ENCODE measurements around the gene SLFN11. TPM values are rescaled to one million over a fixed set of nuclear protein-coding genes. Genes with fewer than 3 reads are reported as not detected.
"Not testable (repeated sequence)": the region's sequence is repeated elsewhere in the genome, so short reads cannot be mapped to it uniquely, and the experiment has no call there.

The SLFN11 gene
- total RNA-seq, 1 experiment from 2014 or later, result 0.26 TPM

GRCh38 chr17:35312346-35312745, 61.1 kb downstream of the SLFN11 start:
- DNase-seq (ENCODE audit: low spot score) (no peak), ATAC-seq (no peak)
- peaks cover 49% of the 10 kb centered on the region for H3K27me3 Mint-ChIP-seq (ENCODE audit: low read depth)
- peaks cover 22% of the 10 kb centered on the region for H3K9me3 Mint-ChIP-seq
- CTCF ChIA-PET, result interaction anchor here (0.7 to 4.5 kb wide), 23 partner anchors 22 to 435 kb away, joined by 3 to 71 read pairs (median 7); partner anchors contain the start of genes SLFN11, SLFN12L and SLFN13
- no peak overlapping the region for H3K4me3 Mint-ChIP-seq
- H3K4me1 Mint-ChIP-seq, result peaks cover 34% of the 10 kb centered on the region
- POLR2A ChIA-PET, result interaction anchor here (1.6 kb wide), 1 partner anchor 136 kb away, joined by 9 read pairs; the partner anchor contains the start of gene SLFN13
- H3K27ac Mint-ChIP-seq, result no peak overlapping the region
- H3K36me3 Mint-ChIP-seq, result no peaks in the 10 kb centered on the region; the same call in 1 of the 2 replicates
- no peak for TF ChIP-seq ETV6 (CRISPR knock-in tag; IDR thresholded peaks at IDR 0.05)
- TF ChIP-seq ARID4B (CRISPR knock-in tag; IDR thresholded peaks at IDR 0.05; ENCODE audit: borderline replicate concordance), result no peak
- TF ChIP-seq FOXJ3 (CRISPR knock-in tag; IDR thresholded peaks at IDR 0.05; ENCODE audit: borderline replicate concordance), result no peak
- no peak for TF ChIP-seq ZMAT4 (CRISPR knock-in tag; IDR thresholded peaks at IDR 0.05)
- no peak for TF ChIP-seq ATF6 (CRISPR knock-in tag; IDR thresholded peaks at IDR 0.05)
- no peak for TF ChIP-seq ATF2 (CRISPR knock-in tag; IDR thresholded peaks at IDR 0.05; ENCODE audit: borderline replicate concordance, low read depth)
- TF ChIP-seq RORB (CRISPR knock-in tag; IDR thresholded peaks at IDR 0.05), result no peak
- no peak for TF ChIP-seq E2F1 (CRISPR knock-in tag; IDR thresholded peaks at IDR 0.05)
- TF ChIP-seq ATF3 (CRISPR knock-in tag; conservative IDR thresholded peaks at IDR 0.05), result no peak
- no peak for TF ChIP-seq ZNF396 (CRISPR knock-in tag; IDR thresholded peaks at IDR 0.05; ENCODE audit: borderline replicate concordance)

- ATAC-seq, CTCF ChIA-PET, H3K27ac Mint-ChIP-seq: not testable (repeated sequence)
These were observed 64.1 kb downstream of the SLFN11 start for GRCh38 chr17:35309345-35309744.

More at GRCh38 chr17:35309345-35309744, 64.1 kb downstream of the SLFN11 start:
- peaks cover 19% of the 10 kb centered on the region for H3K4me1 Mint-ChIP-seq
- peaks cover 32% of the 10 kb centered on the region for H3K9me3 Mint-ChIP-seq
- H3K4me3 Mint-ChIP-seq; POLR2A ChIA-PET; DNase-seq (ENCODE audit: low spot score); H3K36me3 Mint-ChIP-seq: not testable (repeated sequence)
- H3K27me3 Mint-ChIP-seq (ENCODE audit: low read depth), result peaks cover 41% of the 10 kb centered on the region

Other genes starting within 250 kb of the SLFN11 start
- gene NLE1, start 231.3 kb downstream of the SLFN11 start, total RNA-seq (2021), result 44.7 to 52.2 TPM (median 51.0 TPM) in 3 replicates
- 0.07 to 0.16 TPM in 2 of 3 replicates, not detected in the other for gene UNC45B, start 225.8 kb downstream of the SLFN11 start, total RNA-seq (2021)
- gene SLC35G3, start 179.2 kb downstream of the SLFN11 start, total RNA-seq (2021), result not detected in 3 replicates
- 4.8 to 7.6 TPM (median 6.0 TPM) in 3 replicates for gene SLFN5, start 130.5 kb downstream of the SLFN11 start, total RNA-seq (2021)
- 12.2 to 12.7 TPM (median 12.4 TPM) in 3 replicates for gene SLFN12, start 58.9 kb upstream of the SLFN11 start, total RNA-seq (2021)
- 19.7 to 22.1 TPM (median 20.8 TPM) in 3 replicates for gene SLFN13, start 75.1 kb upstream of the SLFN11 start, total RNA-seq (2021)
- gene SLFN12L, start 164.1 kb upstream of the SLFN11 start, total RNA-seq (2021), result 0.07 to 0.16 TPM (median 0.13 TPM) in 3 replicates
- not detected in 3 replicates for gene SLFN14, start 187.2 kb upstream of the SLFN11 start, total RNA-seq (2021)
- gene PEX12, start 204.9 kb upstream of the SLFN11 start, total RNA-seq (2021), result 4.7 to 6.5 TPM (median 5.2 TPM) in 3 replicates
- gene AP2B1, start 213.7 kb upstream of the SLFN11 start, total RNA-seq (2021), result 195 to 212 TPM (median 201 TPM) in 3 replicates